Stimulated activated CD8-positive, alpha-beta memory T cell treated with anti-CD3 and anti-CD28 coated beads, Interleukin-15, amount 100 ng/mL, for 4 hours (primary cell): ENCODE measurements around the gene SLC25A26.

Experiments
- DNase-seq, 2 donors: peaks; one replicate each; pipeline ENCODE4 v3.0.0-alpha.2; 2020; ENCODE audit warnings: low read depth in 2 of 2

SLC25A26 gene

DNA sequence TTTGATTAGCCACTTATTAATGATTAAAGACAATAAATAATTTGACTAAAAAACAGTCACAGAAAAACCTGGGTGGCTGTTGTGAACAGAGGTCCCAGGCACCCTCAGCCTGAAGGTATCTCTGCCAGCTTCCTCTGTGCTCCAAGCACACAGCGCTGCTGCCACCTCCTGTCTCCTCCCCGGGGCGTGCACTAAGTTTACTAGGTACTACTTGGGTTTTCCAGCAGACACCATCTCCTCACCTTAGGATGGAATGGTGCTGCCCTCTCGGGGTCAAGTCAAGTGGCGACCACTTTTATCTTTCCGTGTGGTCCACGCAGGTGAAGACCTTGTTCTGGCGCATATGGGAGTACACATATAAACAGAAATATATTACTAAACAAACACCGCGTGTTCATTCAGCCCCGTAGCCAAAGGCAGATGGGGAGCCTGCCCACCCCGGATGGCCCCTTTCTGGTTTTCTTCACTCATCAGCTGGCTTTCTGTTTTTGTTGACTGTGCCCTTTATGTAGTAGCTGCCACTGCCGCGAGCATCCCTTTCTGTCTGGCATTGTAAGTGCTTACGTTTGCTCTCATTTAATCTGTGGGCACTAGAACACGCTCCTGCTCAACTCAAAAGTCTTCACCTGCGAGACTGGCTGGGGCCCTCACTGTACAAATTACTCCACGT is 152.0 kb downstream of the SLC25A26 start:
- no peak for DNase-seq

DNA sequence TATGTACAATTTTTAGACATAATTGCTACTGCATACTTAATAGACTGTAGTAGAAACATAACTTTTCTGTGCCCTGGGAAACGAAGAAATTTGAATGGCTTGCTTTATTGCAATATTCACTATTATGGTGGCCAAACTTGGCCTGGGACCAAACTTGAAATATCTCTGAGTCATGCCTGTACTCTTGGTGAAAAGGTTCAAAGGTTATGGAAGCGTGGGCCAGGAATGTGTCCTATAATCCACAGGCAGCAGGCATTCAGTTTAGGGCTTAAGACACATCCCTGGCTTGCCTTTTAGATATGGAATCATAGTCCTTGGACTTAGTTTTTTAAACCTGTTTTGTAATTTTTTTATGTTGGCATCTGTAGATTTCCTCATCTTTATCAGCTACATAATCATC is 155.8 kb downstream of the SLC25A26 start:
- no peak for DNase-seq

DNA sequence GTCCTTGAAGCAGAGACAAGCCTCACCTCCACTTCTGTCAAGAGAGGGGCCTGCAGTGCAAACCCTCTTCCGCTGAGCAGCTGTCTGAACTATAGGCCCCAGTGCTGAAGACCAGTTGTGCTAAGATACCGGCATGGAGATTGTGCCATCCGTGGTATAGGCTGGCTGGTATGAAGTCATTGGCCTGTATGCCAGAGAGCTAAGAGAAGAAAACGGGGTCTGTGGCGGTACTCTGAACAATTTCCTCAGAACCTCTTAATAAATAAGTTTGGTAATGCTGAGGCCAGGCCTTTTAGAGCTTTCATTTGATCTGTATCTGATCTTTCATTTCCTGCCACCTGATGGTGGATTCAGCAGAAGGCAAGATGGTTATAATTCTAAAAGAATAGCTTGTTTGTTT is 157.0 kb downstream of the SLC25A26 start:
- DNase-seq: no peak

DNA sequence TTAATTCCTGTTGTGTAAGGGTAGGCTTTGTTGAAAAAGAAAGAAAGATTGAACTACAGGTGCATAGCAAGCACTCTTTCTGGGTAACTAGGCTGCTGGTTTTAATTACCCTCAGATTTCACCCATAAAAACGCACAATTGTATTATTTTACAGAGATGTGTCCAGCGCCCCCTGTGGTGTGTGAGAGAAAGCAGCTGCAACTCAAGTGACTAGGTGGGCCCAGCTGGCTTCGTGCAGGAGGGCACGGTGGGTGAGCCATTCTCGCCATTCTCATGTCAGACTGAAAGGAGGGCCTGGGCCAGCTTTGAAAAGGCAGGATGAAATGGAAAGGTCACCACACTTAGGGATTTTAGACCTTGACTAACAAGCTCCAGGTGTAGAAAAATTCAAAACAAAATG is 157.5 kb downstream of the SLC25A26 start:
- DNase-seq: no peak

DNA sequence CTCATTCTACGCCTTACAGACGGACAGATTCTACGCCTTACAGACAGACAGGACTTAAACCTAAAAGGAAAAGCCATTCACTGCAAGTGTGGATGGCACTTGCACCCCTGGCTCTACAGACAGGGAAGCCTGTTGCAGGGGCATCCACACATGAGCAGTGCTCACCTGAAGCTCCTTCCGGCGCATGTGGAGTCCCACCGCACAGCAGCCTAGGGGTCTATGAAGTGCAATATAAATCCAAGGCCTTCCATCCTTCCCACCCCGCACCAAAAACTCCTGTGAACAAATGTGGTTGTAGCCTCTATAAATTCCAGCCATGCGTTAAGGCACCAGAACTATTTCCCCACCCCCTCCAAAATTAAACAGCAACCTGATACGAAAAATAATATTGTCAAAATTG is 158.8 kb downstream of the SLC25A26 start:
- DNase-seq: no peak

DNA sequence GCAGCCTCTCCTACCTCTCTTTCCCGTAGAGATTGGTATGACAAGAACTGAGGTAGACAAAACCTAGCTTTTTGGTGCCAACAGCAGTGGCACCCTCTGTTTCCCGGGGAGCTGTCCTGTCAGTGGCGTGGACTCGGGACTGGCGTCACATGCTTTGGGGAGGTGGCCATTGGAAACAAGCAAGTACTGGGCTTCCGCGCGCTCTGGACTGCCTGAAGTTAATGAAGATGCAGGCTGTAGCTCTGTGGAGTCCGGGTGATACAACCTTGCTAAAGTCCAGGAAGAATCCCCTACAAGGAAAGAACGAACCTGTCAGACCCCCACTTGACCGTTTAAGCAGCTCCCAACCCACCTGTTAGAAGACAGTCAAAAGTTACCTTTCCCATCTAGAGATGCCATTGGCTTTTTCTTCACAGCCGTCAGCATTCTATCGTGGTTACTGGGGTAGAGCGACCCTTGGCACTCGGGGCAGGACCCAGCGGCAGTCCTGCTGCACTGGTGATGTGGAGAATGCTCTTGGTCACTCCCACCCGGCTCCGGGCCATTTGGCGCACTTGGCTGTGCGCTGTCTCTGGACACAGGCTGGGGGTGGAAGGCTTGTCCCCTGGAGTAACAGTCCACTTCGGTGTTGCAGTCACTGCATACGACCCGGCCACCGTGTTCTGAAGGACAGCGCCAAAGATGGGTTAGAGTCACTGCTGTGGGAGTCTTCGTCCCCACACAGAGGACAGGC is 159.6 kb downstream of the SLC25A26 start:
- DNase-seq: no peak

DNA sequence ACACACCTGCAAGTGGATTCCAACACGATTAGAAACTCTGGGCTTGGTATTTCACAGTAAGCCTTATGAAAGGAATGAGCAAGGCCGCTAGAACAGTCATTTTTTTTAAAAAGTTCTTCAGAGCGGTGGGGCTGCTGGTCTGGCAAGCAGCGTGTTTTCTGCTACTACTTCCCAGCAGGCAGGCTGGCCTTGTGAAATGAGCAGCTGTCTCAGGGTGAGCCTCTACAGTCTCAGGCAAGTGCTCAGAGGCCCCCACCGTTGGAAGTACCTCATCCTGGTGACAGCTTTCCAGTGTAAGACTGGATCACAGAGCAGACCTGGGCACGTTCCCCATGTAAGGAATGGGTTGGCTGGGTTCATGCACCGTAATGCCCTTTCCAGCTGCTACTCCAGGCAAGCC is 160.8 kb downstream of the SLC25A26 start:
- no peak for DNase-seq

DNA sequence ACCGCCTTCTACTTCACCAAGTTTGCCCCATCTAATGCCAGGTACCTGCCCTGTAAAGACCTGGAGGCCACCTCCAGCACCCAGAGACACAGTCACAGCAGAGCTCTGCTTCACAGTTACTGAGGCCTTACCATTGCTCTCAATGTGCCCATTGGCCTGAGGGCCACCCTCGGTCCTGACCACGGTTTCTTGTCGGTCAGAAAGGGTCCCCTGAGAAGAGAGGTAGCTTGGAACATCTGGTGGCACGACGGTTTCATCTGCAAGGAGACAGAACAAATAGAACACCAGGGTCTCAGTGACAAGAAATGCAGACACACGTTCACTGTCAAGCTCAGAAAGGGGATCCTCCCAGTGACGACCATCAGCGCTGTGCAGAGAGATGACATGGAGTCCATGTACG is 161.3 kb downstream of the SLC25A26 start:
- no peak for DNase-seq

DNA sequence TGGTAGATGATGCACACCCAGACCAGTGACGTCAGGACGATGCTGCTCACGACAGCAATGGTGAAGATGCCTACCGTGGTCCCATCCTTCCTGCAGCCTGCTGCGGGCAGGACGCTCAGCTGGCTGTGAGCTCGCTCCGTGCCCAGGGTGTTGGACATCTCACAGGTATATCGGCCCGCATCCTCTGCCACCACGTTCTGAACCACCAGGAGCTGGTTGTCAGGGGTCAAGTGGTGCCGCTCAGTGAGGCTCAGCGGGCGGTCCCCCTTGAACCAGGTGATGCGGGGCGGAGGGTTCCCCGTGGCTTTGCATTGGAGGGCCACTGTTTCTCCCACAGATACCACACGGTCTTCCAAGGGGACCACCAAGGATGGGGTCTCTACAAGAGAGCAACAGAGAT is 162.2 kb downstream of the SLC25A26 start:
- DNase-seq: no peak

DNA sequence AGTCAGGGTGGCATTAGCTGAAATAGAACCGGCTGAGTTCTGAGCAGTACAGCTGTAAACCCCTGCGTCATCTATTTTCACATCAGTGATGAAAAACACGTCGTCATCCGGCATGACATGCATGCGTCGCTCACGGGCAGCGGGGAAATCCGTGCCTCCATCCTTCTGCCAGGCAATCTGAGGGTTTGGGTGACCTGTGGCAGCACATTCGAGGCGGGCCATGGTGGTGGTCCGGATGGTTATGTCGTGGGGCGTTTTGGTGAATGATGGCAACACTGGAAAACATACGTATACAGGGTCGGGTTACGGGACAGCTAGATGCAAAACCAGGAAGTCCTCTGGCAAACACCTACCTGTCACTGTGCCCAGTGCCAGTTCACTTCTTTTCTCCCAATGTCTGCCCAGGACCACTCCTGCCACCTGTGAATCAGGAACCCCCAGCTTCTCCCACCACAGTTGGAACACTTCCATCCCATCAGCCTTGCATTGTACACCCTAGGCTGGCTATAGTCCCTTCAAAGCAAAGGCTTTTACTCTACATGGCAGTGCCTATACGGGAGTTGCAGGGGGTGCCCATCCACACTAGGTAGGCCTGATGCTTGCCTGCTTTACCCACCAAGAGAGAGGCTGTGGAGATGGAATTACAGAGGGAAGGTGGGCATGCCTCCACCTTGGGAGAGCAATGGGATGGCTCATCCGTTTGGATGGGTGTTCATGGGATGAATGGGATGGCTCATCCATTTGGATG is 163.4 kb downstream of the SLC25A26 start:
- no peak for DNase-seq

DNA sequence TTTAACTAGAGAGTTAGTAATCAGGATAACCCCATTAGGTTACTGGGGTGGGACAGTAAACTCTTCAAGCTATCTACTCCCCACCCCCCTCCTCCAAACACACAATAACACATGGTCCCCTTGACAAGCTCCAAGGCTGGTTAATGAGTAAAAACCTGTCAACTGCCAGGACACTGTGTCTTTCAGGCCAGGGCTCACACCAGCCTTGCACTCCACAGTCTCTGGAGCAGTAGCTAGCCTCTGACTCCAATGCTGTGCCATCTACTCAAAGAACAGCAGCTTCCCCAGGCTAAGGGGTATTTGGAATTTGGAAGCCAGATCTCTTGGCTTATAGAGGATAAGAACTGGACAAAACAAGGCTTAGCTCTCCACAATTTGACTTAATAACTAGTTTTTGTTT is 164.3 kb downstream of the SLC25A26 start:
- no peak for DNase-seq

DNA sequence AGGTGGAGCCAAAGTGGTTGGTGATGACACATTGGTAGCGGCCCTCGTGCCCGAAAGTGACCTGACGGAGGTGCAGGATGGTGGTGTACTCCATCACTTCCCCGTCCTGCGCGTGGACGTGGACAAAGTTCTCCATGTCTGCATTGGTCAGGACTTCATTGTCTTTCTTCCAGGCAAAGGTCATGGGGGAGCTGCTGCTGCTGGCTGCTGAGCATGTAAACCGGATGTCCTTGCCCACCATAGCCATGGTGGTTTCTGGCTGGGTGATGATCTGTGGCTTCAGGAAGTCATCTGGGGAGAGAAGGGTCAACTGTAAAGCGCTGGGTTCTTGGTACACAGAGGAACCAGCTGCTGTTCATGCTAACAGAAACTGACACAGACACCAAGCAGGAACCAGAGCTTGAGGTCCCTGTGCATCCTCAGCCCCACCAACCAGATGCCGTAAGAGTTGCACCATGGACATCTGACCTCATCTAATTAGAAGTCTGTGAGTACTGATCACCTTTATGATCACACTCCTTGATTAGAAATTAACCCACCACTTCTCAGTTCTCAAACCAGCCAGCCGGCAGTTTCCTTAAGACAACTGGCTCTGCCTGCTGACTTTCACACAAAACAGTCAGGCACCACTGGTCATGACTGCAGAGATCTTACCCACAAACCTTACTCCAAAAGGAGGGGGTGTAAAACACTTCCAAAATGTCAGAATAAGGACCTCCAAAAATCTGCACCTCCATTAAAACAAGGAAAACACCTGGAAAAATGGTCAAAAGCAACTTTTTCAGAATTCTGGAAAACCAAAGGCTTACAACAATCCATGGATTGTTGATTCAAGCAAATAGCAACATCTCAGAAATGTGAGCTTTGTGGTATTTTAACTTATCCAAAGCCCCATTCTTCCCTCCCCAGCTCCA is 165.5 kb downstream of the SLC25A26 start:
- DNase-seq: no peak

DNA sequence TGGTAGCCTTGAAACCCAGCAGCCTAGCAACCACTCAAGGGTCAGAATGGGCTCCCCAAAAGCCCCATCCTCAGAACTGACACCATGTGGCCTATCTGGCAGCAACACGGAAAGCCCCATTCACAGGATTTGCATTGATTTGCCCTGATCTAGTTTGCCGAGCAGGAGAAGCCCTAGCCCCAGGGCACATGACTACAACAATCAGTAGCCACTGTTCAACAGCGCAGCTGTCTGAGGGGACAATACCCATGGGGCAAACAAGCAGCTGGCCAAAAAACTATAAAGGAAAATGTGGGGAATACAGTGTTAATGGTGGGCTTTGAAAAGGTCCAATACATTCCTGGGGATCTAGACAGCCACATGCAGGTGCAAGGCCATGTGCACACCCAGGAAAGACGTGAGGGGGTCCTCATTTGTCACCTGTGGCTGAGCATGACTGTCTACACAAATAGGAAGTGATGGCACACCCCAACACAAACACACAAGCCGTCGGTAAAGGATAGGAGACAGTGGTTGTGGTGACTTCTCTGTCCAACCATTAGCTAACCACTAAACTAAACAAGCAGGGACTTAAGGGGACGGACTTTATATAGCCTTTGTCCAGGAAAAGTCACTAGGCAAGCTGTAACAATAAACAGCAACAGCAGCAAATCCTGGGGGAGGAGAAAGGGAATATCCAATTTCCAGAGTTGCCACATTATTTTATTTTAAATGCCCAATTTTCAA is 166.3 kb downstream of the SLC25A26 start:
- DNase-seq: no peak

DNA sequence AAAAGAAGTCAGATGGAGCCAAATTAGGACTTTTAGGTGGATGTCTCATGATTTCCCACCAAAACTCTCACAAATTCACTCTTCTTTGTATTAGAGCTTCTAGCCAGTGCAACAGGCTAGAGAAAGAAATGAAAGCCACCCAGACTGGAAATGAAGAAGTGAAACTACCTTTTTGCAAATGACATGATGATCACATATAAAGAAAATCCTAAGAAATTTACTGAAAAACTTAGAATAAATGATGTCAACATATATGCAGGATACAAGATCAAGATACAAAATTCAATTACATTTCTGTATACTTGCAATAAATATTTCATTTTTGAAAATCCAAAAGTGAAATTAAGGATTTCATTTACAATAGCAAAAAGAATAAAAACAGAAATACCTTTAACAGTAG is 169.2 kb downstream of the SLC25A26 start:
- no peak for DNase-seq

DNA sequence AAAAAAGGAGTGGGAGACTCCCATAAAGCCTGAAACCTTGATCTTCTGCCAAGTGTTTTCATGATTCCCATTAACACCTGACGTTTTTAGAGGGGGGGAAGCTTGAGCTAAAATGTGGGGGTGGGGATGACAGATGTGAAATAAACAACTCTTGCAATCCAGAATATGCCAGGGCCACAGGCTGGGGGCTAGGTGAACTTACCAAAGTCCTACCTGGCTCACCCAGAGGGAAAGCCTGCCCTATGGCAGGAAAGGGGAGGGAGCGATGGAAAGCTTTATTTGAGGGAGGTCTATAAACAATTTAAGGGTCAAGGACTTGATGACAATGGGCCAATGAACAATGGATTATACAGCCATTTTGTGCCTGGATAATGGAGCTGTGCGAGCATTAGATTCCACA is 171.7 kb downstream of the SLC25A26 start:
- no peak for DNase-seq

DNA sequence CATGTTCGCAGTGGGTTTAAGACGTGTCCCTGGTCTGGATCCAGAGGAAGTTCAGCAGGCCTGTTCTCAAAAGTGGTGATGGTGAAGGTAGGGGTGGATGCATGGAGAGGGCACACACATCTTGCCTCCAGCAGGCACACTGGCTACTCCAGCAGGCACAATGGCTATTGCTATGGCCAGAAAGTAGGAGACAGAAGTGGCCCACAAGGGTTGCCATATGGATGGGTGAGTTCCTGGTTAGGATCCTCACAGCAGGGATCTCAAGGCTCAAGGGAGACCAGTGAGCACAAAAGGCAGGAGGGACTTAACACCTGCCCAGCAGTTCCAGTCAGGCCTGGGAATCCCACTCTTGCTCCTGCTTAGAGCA is 172.1 kb downstream of the SLC25A26 start:
- no peak for DNase-seq

DNA sequence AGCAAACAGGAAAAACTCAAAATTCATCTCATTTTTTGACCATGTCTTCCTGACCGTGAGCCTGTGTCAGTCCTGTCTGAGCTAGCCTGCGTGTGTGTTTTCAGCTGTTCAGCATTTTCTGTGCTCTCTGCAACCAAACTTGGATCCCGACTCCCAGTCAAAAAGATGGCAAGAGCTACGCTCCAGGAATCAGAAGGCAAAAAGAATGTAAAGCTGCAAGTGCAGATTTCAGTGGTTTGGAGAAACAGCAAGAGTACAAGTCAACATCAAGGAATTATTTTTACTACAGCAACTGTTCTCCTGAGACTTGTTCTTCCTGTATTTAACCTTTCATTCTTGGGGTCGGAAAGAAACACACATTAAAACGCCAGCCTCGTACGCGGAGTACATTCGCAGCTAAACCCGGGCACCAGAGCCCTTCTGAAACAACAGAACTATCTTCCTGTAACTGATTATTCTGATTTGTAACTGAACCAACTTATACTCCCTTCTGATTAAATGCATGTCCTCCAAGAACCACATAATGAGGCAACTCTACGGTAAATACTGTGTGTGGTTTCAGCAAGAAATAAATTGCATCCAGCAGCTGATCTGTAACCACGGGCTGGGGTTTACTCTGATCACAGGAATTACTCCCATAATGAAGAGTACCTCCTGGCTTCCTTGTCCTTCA is 172.7 kb downstream of the SLC25A26 start:
- DNase-seq: no peak

DNA sequence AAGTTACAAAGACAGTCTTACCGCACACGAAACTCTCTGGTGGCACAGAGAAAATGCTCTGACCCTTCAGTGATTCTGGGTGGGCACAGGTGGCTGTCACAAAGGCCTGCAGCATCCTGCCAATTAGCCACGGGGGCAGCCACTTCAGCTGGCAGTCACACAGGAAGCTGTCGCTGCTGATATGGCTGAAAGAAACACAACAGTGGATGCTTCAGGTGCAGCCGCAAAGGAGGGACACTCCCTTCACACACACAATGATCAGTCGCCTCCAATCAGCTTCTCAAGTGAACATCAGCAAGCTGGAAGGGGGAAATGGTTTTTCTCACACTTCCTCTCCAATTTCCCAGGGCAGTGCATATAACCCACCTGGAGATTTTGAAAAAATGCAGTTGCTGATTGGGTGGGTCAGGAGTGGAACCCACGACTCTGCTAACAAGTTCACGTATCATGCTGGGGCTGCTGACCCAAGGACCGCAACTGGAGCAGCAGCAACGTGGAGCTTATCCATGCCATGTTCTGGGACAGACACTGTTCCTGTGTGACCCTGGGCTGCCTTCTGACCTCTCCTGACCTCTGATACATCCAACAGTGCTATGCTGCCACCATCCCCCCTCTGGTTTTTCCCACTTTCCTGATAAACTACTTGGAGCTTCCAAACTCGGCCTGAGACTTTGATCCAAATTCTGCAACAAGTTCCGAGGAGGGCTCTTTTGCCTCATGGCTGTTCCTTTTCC is 173.4 kb downstream of the SLC25A26 start:
- peak; percentile 7 to 16 for DNase-seq

DNA sequence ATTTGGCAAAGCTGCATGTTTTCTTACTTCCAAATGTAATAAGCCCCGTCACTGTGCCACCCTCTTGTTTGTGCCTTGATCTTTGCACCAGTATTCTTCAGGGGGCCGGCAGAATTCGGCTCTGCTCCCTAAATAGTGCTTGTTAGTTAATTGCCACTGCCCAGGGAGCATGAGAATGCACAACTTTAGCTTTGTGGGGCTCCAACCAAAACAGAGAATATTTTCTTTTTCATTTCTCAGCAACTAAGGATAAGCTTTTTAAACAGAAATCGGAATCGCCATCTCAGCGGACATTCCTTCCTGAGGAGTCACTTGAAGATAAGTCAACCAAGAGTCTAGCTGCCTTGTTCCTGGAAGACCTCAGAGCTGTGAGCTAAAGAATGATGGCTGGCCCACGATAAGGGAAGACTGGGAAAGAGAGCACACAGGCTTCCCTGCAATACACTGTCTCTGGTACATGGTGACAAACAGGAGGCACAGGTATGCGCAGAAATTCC is 174.0 kb downstream of the SLC25A26 start:
- no peak for DNase-seq

DNA sequence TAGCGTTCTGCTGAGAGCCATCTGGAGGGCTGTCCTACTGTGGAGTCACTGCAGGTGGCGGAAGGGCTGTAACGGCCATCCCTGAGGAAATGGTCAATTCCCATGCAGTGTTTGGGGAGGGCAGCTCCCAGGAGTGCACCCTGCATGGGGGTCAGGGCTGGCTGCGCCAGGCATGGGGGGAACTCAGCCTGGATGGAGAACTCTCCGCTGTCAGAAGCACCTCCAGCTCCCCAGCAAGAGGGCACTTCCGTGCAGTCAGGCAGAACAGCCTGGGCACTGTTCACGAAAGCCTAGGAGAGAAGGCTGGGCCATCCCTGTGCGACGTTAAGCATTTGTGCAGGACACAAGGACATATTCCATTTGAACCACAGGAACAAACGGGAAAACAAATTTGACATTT is 174.8 kb downstream of the SLC25A26 start:
- no peak for DNase-seq
